SK-N-MC (cell line): ENCODE results near the gene APOB.

ENCODE experiments used
- DNase-seq: peaks from one replicate; pipeline ENCODE4 v3.0.0-alpha.2; 2011; ENCODE audit warnings: low read depth, low spot score
- H3K27ac ChIP-seq: fragments of 200-600 bp; sonication (generic); 2 replicates; pipeline ENCODE4 v1.5.1; 2016; ENCODE audit warnings: mixed run types
- H3K36me3 ChIP-seq: fragments of 200-600 bp; sonication (generic); 2 replicates; pipeline ENCODE4 v1.6.1; 2017; ENCODE audit warnings: antibody characterized with exemption, low read length, mixed read lengths; ENCODE audit not compliant: insufficient read depth
- H3K4me3 ChIP-seq: fragments of 200-600 bp; sonication (generic); 2 replicates; pipeline ENCODE4 v1.5.1; 2016
- H3K9ac ChIP-seq: fragments of 200-600 bp; sonication (generic); 2 replicates; pipeline ENCODE4 v1.8.0; 2017; ENCODE audit warnings: mixed run types, mixed read lengths; ENCODE audit not compliant: insufficient read length
- H3K9me3 ChIP-seq: fragments of 200-600 bp; sonication (generic); 2 replicates; pipeline ENCODE4 v1.6.1; 2017; ENCODE audit warnings: low read depth, mild to moderate bottlenecking, antibody characterized with exemption, low read length, moderate library complexity, mixed read lengths
- EZH2 ChIP-seq: fragments of 200-600 bp; sonication (generic); IDR thresholded peaks from one replicate; pipeline ENCODE4 v1.6.1; 2017; ENCODE audit warnings: antibody characterized with exemption
- FOXP2 ChIP-seq: optimal IDR thresholded peaks from 2 replicates; pipeline ENCODE3; 2011; ENCODE audit warnings: mild to moderate bottlenecking, moderate library complexity; ENCODE audit not compliant: insufficient read depth; ENCODE audit errors: extremely low read length, control extremely low read depth
- POLR2AphosphoS5 ChIP-seq: IDR thresholded peaks from 2 replicates; pipeline ENCODE4 v1.6.1; 2012; ENCODE audit warnings: mild to moderate bottlenecking, low read depth, low read length, borderline replicate concordance

APOB gene

DNA sequence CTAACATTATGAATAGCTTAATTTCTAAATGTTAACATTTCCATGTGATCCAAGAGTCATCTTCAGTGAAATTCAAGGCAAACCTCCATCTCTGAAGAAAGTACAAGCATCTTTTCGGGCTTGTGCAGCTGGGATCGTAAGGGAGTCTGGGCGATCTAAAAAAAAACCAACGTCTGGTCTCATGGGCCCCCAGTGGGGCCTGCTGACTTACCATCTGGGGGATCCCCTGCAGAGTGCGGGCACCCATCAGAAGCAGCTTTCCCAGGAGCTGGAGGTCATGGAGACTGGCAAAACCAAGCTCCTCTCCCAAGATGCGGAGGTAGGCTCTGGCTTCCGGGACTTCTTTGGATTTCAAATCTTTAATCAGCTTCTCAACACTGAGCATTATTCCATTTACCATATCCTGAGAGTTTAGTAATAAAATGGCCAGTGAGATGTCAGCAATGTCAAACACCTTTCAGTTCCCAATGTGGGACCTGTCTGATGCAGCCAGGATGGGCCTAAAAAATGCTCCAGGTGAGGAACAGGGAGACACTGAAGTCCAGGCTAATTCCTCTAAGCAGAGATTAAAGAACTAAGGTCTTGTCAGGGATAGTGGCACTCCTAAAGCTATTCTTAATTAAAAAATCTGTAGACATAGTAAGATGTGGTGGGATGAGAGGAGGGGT lies 19.0 kb downstream of the APOB start:
- DNase-seq, result no peak
- Histone ChIP-seq H3K9ac (no peak overlapping the region), H3K4me3 (no peak overlapping the region), H3K9me3 (no peaks in the 10 kb centered on the region), H3K27ac (no peak overlapping the region), H3K36me3 (no peaks in the 10 kb centered on the region)
- no peak for TF ChIP-seq EZH2
- TF ChIP-seq POLR2AphosphoS5, result no peak
- no peak for TF ChIP-seq FOXP2

- no peak overlapping the region for H3K9ac ChIP-seq
- H3K9me3 ChIP-seq, result no peaks in the 10 kb centered on the region
- H3K27ac ChIP-seq, result no peak overlapping the region
- no peaks in the 10 kb centered on the region for H3K36me3 ChIP-seq
- no peak for DNase-seq
- no peak overlapping the region for H3K4me3 ChIP-seq
- no peak for TF ChIP-seq EZH2
- no peak for TF ChIP-seq FOXP2
- no peak for TF ChIP-seq POLR2AphosphoS5
Observed at GRCh38 chr2:21024198-21024597, 19.7 kb downstream of the APOB start.

DNA sequence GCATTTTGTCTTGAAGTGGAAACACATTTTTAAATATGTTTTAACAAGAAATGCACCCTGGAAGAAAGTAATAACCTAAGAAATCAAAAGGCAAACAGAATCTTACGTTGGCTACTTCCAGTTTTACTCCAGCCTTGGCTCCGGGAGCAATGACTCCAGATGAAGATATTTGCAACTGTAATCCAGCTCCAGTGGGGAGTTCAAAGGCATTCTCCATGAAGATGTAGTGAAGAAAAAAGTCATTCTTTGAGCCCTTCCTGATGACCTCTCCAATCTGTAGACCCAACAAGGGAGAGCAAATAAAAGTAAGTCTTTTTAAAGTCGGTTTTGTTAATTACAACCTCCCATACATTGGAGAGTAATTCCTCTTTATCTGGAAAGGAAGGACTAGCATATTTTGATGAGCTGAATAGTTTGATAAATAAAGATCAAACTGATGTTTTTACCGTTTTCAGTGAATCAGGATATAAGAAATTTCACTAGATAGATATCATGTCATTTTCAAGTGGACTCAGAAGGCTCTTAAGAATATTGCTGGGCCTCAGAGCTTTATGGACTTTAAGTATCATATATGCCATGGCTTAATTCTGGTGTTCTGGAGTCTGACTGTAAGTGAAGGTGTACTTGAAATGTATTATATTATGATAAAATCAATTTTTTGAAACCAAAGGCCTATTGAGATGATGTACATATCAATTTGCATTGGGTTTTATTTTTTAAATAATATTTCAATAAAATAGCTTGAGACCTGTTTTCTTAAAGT lies 20.3 kb downstream of the APOB start:
- TF ChIP-seq FOXP2, result no peak
- TF ChIP-seq POLR2AphosphoS5, result no peak
- no peak for TF ChIP-seq EZH2
- Histone ChIP-seq H3K9ac (no peak overlapping the region), H3K36me3 (no peaks in the 10 kb centered on the region), H3K9me3 (no peaks in the 10 kb centered on the region), H3K4me3 (no peak overlapping the region), H3K27ac (no peak overlapping the region)
- no peak for DNase-seq

DNA sequence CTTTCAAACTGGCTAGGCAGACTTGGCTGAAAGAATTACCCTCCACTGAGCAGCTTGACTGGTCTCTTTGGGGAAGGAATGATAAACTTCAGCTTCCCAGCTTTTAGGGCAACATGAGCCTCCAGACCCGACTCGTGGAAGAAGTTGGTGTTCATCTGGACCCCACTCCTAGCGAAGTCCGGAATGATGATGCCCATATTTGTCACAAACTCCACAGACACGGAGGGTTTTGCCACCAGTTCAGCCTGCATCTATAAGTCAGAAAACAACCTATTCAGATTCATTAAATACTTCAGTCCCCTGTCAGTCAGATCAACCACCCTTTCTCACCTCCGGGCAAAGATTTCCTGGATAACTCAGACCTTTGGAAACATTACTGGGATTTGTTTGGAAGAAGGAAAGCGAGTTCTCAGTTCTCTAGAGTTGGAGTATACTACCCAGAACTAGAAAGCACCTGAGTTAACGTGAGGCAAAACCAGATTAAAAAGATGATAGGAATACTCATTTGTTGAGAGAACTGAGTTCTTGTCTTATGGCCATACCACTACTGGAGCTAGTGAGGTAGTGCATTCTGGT lies 21.0 kb downstream of the APOB start:
- Histone ChIP-seq H3K4me3 (no peak overlapping the region), H3K27ac (no peak overlapping the region), H3K9ac (no peak overlapping the region), H3K9me3 (no peaks in the 10 kb centered on the region), H3K36me3 (no peaks in the 10 kb centered on the region)
- TF ChIP-seq FOXP2 (no peak), POLR2AphosphoS5 (no peak), EZH2 (no peak)
- no peak for DNase-seq

GRCh38 chr2:21021430-21021829 lies 22.4 kb downstream of the APOB start:
- TF ChIP-seq POLR2AphosphoS5 (no peak), EZH2 (no peak), FOXP2 (no peak)
- no peak for DNase-seq
- Histone ChIP-seq H3K9ac (no peak overlapping the region), H3K36me3 (no peaks in the 10 kb centered on the region), H3K27ac (no peak overlapping the region), H3K9me3 (no peaks in the 10 kb centered on the region), H3K4me3 (no peak overlapping the region)

- no peak overlapping the region for H3K4me3 ChIP-seq
- DNase-seq, result no peak
- no peaks in the 10 kb centered on the region for H3K9me3 ChIP-seq
- H3K27ac ChIP-seq, result no peak overlapping the region
- TF ChIP-seq POLR2AphosphoS5, result no peak
- no peak for TF ChIP-seq EZH2
- no peak for TF ChIP-seq FOXP2
- H3K9ac ChIP-seq, result no peak overlapping the region
- H3K36me3 ChIP-seq, result no peaks in the 10 kb centered on the region
Observed at GRCh38 chr2:21020668-21021288, 23.1 kb downstream of the APOB start.

DNA sequence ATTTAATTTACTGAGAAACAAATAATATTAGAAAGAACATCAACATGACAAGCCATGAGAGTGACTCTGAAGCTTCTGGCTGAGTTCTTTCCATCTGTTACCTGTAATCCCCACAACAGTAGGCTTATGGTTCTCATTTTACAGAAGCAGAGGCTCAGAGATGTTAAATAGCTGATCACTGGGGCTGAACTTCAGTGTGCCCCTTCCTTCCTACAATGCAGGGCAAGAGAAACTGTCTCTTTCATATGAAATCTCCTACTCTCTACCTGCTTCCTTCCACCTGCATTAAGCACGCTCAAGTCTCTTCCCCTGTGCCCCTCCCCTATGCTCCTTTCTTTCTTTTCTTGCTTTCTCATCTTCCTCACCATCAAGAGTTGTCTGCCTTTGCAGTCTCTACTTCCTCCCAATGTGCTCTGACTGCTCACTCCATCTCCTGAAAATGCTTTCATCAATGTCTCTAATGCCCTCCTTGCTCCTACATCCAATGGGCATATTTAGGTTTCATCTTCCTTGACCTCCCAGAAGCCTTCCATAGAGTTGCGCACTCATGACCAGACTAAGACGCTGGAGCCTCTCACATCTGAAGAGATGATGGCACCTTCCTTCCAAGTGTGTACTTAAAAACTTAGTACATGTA lies 23.7 kb downstream of the APOB start:
- no peak for DNase-seq
- no peaks in the 10 kb centered on the region for H3K36me3 ChIP-seq
- H3K9me3 ChIP-seq, result no peaks in the 10 kb centered on the region
- TF ChIP-seq FOXP2 (no peak), EZH2 (no peak), POLR2AphosphoS5 (no peak)
- H3K4me3 ChIP-seq, result no peak overlapping the region
- no peak overlapping the region for H3K9ac ChIP-seq
- H3K27ac ChIP-seq, result no peak overlapping the region

DNA sequence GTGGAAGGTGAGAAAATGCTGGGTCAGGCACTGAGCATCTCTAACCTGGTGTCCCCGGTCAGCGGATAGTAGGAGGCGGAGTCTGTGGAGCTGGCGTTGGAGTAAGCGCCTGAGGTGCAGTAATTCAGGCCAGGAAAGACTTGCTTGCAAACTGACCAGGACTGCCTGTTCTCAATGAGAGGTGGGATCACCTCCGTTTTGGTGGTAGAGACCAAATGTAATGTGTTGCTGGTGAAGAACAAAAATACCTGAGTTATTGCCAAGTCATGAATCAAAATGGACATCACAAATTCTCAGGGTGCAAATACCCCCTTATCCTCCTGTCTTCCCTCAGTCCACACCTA lies 24.2 kb downstream of the APOB start:
- Histone ChIP-seq H3K9ac (no peak overlapping the region), H3K9me3 (no peaks in the 10 kb centered on the region), H3K36me3 (no peaks in the 10 kb centered on the region), H3K27ac (no peak overlapping the region), H3K4me3 (no peak overlapping the region)
- DNase-seq, result no peak
- TF ChIP-seq EZH2, result no peak
- no peak for TF ChIP-seq FOXP2
- TF ChIP-seq POLR2AphosphoS5, result no peak
